Skin epidermis (tissue), 12 donors: ENCODE data around the gene MLYCD.
A peak's percentile ranks its signal among the peaks of the same experiment; 100 is the strongest.
"Not testable (repeated sequence)": the region's sequence is repeated elsewhere in the genome, so short reads cannot be mapped to it uniquely, and the experiment has no call there.

Source experiments
- H3K27ac ChIP-seq, 21 experiments: fragments of 200-600 bp; sonication (generic) in 11 of 21; one replicate each; pipeline ENCODE4 v1.5.0; 2020; ENCODE audit warnings: mild to moderate bottlenecking in 3 of 21, inconsistent platforms in 2 of 21, moderate library complexity in 2 of 21
- H3K4me3 ChIP-seq, 7 experiments: fragments of 200-600 bp; sonication (generic) in 2 of 7; one replicate each; pipeline ENCODE4 v1.5.0; 2020; ENCODE audit warnings: inconsistent platforms in 2 of 7, mild to moderate bottlenecking in 2 of 7, moderate library complexity in 1 of 7

The MLYCD gene

GRCh38 chr16:83936581-83937165, 37.8 kb downstream of the MLYCD start:
- Histone ChIP-seq H3K4me3 (no peak overlapping the region), H3K27ac (no peak overlapping the region)

- no peak overlapping the region for H3K27ac ChIP-seq
- no peak overlapping the region for H3K4me3 ChIP-seq
Measured at GRCh38 chr16:83937267-83937666, 38.4 kb downstream of the MLYCD start.

- Histone ChIP-seq H3K4me3 (no peak overlapping the region), H3K27ac (no peak overlapping the region)
Measured at GRCh38 chr16:83937922-83938885, 39.3 kb downstream of the MLYCD start.

- Histone ChIP-seq H3K27ac (peak overlapping the region in 3 of 21 experiments; percentile 6 to 21 (median 19)), H3K4me3 (no peak overlapping the region)
Measured at GRCh38 chr16:83939266-83939855, 40.4 kb downstream of the MLYCD start.

GRCh38 chr16:83940119-83940518, 41.2 kb downstream of the MLYCD start:
- H3K4me3 ChIP-seq = no peak overlapping the region
- no peak overlapping the region for H3K27ac ChIP-seq

GRCh38 chr16:83940630-83941378, 41.9 kb downstream of the MLYCD start:
- no peak overlapping the region for H3K27ac ChIP-seq
- H3K4me3 ChIP-seq = no peak overlapping the region

- not testable (repeated sequence) for H3K27ac ChIP-seq, H3K4me3 ChIP-seq
Measured at GRCh38 chr16:83941546-83941945, 42.6 kb downstream of the MLYCD start.

- no peak overlapping the region for H3K27ac ChIP-seq
Measured at GRCh38 chr16:83942074-83942473, 43.2 kb downstream of the MLYCD start.

GRCh38 chr16:83942815-83943515, 44.0 kb downstream of the MLYCD start:
- no peak overlapping the region for H3K4me3 ChIP-seq
- H3K27ac ChIP-seq = no peak overlapping the region

More at GRCh38 chr16:83942074-83942473, 43.2 kb downstream of the MLYCD start:
- no peak overlapping the region for H3K4me3 ChIP-seq

GRCh38 chr16:83943516-83944050, 44.7 kb downstream of the MLYCD start:
- no peak overlapping the region for H3K4me3 ChIP-seq
- H3K27ac ChIP-seq = no peak overlapping the region

GRCh38 chr16:83945587-83945986, 46.7 kb downstream of the MLYCD start:
- no peak overlapping the region for H3K27ac ChIP-seq
- H3K4me3 ChIP-seq = no peak overlapping the region

- Histone ChIP-seq H3K4me3 (no peak overlapping the region), H3K27ac (no peak overlapping the region)
Measured at GRCh38 chr16:83946154-83946780, 47.4 kb downstream of the MLYCD start.

- Histone ChIP-seq H3K27ac (no peak overlapping the region), H3K4me3 (no peak overlapping the region)
Measured at GRCh38 chr16:83946781-83947566, 48.1 kb downstream of the MLYCD start.

GRCh38 chr16:83947642-83948234, 48.8 kb downstream of the MLYCD start:
- no peak overlapping the region for H3K4me3 ChIP-seq
- no peak overlapping the region for H3K27ac ChIP-seq

- no peak overlapping the region for H3K27ac ChIP-seq
Measured at GRCh38 chr16:83948914-83949723, 50.2 kb downstream of the MLYCD start.

GRCh38 chr16:83949724-83950001, 50.7 kb downstream of the MLYCD start:
- no peak overlapping the region for H3K4me3 ChIP-seq
- H3K27ac ChIP-seq = no peak overlapping the region

More at GRCh38 chr16:83948914-83949723, 50.2 kb downstream of the MLYCD start:
- H3K4me3 ChIP-seq = no peak overlapping the region

- not testable (repeated sequence) for H3K27ac ChIP-seq
Measured at GRCh38 chr16:83950862-83951399, 52.0 kb downstream of the MLYCD start.

More at GRCh38 chr16:83950862-83951399, 52.0 kb downstream of the MLYCD start:
- H3K4me3 ChIP-seq = not testable (repeated sequence)
